Chondrocyte (in vitro differentiated cells): ENCODE results near the gene RBM39. TPM values are rescaled to one million over a fixed set of nuclear protein-coding genes. Genes with fewer than 3 reads are reported as not detected.
"Not testable (repeated sequence)": the region's sequence is repeated elsewhere in the genome, so short reads cannot be mapped to it uniquely, and the experiment has no call there.

Experiments
- DNase-seq: peaks from one replicate; pipeline ENCODE4 v3.0.0; 2021; ENCODE audit warnings: mixed read lengths, low spot score
- H3K27ac Mint-ChIP-seq: one replicate; pipeline ENCODE4 v1.8.0; 2021; ENCODE audit warnings: mild to moderate bottlenecking, moderate library complexity, mixed read lengths; ENCODE audit not compliant: unreplicated experiment
- H3K27me3 Mint-ChIP-seq: 2 replicates; pipeline ENCODE4 v1.8.0; 2021; ENCODE audit warnings: low read depth, mixed read lengths
- H3K36me3 Mint-ChIP-seq: 2 replicates; pipeline ENCODE4 v1.8.0; 2021; ENCODE audit warnings: low read depth, mixed read lengths
- H3K4me1 Mint-ChIP-seq: 2 replicates; pipeline ENCODE4 v1.8.0; 2021; ENCODE audit warnings: low read depth, mild to moderate bottlenecking, mixed read lengths
- H3K4me3 Mint-ChIP-seq: one replicate; pipeline ENCODE4 v1.8.0; 2021; ENCODE audit warnings: mild to moderate bottlenecking, moderate library complexity, mixed read lengths; ENCODE audit not compliant: unreplicated experiment
- H3K9me3 Mint-ChIP-seq: 2 replicates; pipeline ENCODE4 v1.8.0; 2021; ENCODE audit warnings: low read depth, mixed read lengths
- total RNA-seq: library from RNA; stranded (reverse); gene quantifications from 3 replicates; pipeline ENCODE4 v1.2.1, GENCODE V29; 2021
- TF ChIP-seq, protein P1 (sequence below): fragments of 200-600 bp; sonication (generic); IDR thresholded peaks from 2 replicates; pipeline ENCODE4 v1.5.0; 2021; ENCODE audit warnings: antibody characterized with exemption, mild to moderate bottlenecking, moderate library complexity

RBM39 gene
- total RNA-seq, 1 donor from 2014 or later: 217 TPM

DNA sequence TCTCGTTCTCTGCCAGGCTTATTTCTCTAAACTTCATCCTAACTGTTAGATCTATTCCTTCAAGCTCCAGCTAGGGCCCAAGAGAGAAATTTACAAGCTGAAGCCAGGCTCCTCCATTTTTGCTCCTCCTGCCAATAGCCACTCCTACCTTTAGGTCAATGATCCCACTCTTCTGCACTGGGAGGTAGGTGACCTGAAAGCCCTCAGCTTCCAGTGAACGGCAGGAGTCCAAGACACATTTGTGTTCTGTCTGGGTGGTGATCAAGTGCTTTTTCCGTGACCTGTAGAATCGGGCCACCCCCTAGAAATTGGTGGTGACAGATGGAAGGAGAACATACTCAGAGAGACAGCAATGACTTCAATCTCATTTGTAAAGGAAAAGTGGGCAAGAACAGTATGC lies 51.8 kb downstream of the RBM39 start:
- H3K36me3 Mint-ChIP-seq: peaks cover 17% of the 10 kb centered on the region
- no peak for DNase-seq
- no peaks in the 10 kb centered on the region for H3K9me3 Mint-ChIP-seq
- H3K4me1 Mint-ChIP-seq: no peaks in the 10 kb centered on the region
- no peak overlapping the region for H3K4me3 Mint-ChIP-seq
- H3K27ac Mint-ChIP-seq: no peak overlapping the region
- TF ChIP-seq, protein P1, sequence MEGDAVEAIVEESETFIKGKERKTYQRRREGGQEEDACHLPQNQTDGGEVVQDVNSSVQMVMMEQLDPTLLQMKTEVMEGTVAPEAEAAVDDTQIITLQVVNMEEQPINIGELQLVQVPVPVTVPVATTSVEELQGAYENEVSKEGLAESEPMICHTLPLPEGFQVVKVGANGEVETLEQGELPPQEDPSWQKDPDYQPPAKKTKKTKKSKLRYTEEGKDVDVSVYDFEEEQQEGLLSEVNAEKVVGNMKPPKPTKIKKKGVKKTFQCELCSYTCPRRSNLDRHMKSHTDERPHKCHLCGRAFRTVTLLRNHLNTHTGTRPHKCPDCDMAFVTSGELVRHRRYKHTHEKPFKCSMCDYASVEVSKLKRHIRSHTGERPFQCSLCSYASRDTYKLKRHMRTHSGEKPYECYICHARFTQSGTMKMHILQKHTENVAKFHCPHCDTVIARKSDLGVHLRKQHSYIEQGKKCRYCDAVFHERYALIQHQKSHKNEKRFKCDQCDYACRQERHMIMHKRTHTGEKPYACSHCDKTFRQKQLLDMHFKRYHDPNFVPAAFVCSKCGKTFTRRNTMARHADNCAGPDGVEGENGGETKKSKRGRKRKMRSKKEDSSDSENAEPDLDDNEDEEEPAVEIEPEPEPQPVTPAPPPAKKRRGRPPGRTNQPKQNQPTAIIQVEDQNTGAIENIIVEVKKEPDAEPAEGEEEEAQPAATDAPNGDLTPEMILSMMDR: no peak
- H3K27me3 Mint-ChIP-seq: no peaks in the 10 kb centered on the region

- H3K27ac Mint-ChIP-seq, H3K4me1 Mint-ChIP-seq, H3K27me3 Mint-ChIP-seq, H3K4me3 Mint-ChIP-seq, DNase-seq, H3K9me3 Mint-ChIP-seq: not testable (repeated sequence)
- TF ChIP-seq, protein P1: peak; percentile 57
- H3K36me3 Mint-ChIP-seq: peaks cover 14% of the 10 kb centered on the region
These were observed 55.2 kb downstream of the RBM39 start for GRCh38 chr20:35686872-35687271.

- not testable (repeated sequence) for H3K27me3 Mint-ChIP-seq, H3K27ac Mint-ChIP-seq, DNase-seq, H3K4me3 Mint-ChIP-seq, H3K9me3 Mint-ChIP-seq, H3K4me1 Mint-ChIP-seq
- H3K36me3 Mint-ChIP-seq: peaks cover 15% of the 10 kb centered on the region
These were observed 56.7 kb downstream of the RBM39 start for GRCh38 chr20:35685368-35685767.

- Mint-ChIP-seq H3K4me1 (no peaks in the 10 kb centered on the region), H3K4me3 (no peak overlapping the region), H3K9me3 (no peaks in the 10 kb centered on the region), H3K27ac (no peak overlapping the region), H3K36me3 (peaks cover 8% of the 10 kb centered on the region), H3K27me3 (no peaks in the 10 kb centered on the region)
- no peak for DNase-seq
- TF ChIP-seq, protein P1: no peak
These were observed 60.1 kb downstream of the RBM39 start for GRCh38 chr20:35681960-35682359.

DNA sequence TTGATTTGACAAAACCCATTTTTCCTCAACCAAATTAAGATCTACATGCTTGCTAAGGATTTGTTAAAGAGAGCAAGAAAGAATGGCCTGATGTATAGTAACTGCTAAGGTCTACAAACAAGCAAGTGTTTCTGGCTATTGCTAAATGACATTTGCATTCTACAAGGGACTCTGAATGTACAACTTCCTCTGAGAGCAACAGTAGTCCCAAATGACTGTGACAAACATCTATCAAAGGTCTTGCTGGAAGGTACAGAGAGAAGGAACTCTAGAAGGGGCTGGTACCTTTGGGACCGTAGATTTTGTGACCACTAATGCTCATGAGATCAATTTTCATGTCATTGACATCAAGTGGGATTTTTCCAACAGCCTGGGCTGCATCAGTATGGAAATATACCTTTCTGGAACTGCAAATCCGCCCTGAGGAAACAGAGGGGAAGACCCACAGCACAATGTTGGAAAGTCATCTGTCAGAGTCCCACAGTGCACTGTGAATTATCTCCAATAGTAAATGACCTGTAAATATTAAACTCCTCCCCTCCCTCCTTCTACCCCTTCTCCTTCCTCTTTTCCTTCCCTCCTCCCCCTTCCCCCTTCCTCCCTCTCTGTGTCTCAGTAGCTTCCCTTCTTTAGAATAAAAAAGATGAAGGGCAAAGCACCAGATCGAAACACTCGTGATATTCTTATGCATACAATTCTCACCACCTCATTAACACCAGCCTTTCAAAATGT lies 61.4 kb downstream of the RBM39 start:
- H3K36me3 Mint-ChIP-seq: peaks cover 8% of the 10 kb centered on the region
- H3K4me1 Mint-ChIP-seq: no peaks in the 10 kb centered on the region
- TF ChIP-seq, protein P1: no peak
- H3K4me3 Mint-ChIP-seq: no peak overlapping the region
- no peak overlapping the region for H3K27ac Mint-ChIP-seq
- H3K27me3 Mint-ChIP-seq: no peaks in the 10 kb centered on the region
- H3K9me3 Mint-ChIP-seq: no peaks in the 10 kb centered on the region
- no peak for DNase-seq

DNA sequence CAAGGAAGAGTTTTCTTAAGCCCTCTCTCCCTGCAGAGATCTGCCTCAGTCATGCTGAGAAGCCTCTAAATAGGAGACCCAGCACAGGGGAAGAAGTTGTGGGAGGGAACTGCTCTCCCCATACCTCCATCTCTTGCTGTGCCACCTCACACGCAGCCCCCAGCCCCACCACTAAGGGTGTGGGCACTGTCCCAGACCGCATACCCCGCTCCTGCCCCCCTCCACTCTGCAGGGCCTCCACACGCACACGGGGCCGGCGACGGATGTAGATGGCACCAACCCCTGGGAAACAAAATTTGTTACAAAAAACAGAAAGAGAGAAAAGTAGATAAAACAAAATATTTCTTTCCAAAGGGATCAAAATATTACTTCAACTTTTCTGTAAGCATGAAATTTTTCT lies 67.1 kb downstream of the RBM39 start:
- H3K4me1 Mint-ChIP-seq: no peaks in the 10 kb centered on the region
- no peak overlapping the region for H3K4me3 Mint-ChIP-seq
- DNase-seq: no peak
- H3K9me3 Mint-ChIP-seq: no peaks in the 10 kb centered on the region
- no peak overlapping the region for H3K27ac Mint-ChIP-seq
- TF ChIP-seq, protein P1: no peak
- peaks cover 33% of the 10 kb centered on the region for H3K36me3 Mint-ChIP-seq
- H3K27me3 Mint-ChIP-seq: no peaks in the 10 kb centered on the region
